HepG2 (cell line): ENCODE measurements around the gene ZNF106.

Source experiments
- EZH2 ChIP-seq: conservative IDR thresholded peaks from 2 replicates; pipeline ENCODE4 v1.6.1; 2012; ENCODE audit warnings: mild to moderate bottlenecking, low read depth, low read length, moderate library complexity
- FOXA3 ChIP-seq: IDR thresholded peaks from 2 replicates; pipeline ENCODE4 v1.6.1; 2016; ENCODE audit warnings: missing genetic modification reagents, missing compliant biosample characterization
- MAFK ChIP-seq, 2 experiments: IDR thresholded peaks in 1 of 2; conservative IDR thresholded peaks in 1 of 2; 2 replicates each; pipeline ENCODE4 v1.6.1; 2011; ENCODE audit warnings: improper control_type of control experiment in 2 of 2, low read length in 2 of 2
- POLR2A ChIP-seq, 2 experiments: IDR thresholded peaks; 2 replicates each; pipeline ENCODE4 v1.6.1; 2011; ENCODE audit warnings: low read depth in 2 of 2, low read length in 2 of 2, mild to moderate bottlenecking in 1 of 2, moderate library complexity in 1 of 2; ENCODE audit not compliant: insufficient read depth in 1 of 2
- SETDB1 ChIP-seq: sonication (generic); formaldehyde crosslinking; IDR thresholded peaks from 2 replicates; pipeline ENCODE4 v1.5.1; 2020; ENCODE audit warnings: missing genetic modification reagents, mild to moderate bottlenecking, borderline replicate concordance
- YY1 ChIP-seq: IDR thresholded peaks from 2 replicates; pipeline ENCODE4 v1.6.1; 2011; ENCODE audit warnings: low read length, low read depth, moderate library complexity, mild to moderate bottlenecking; ENCODE audit not compliant: insufficient read depth, insufficient replicate concordance
- ZFAT ChIP-seq: sonication (generic); formaldehyde crosslinking; conservative IDR thresholded peaks from 2 replicates; pipeline ENCODE4 v1.8.1; 2023; ENCODE audit warnings: missing genetic modification reagents, inconsistent platforms
- ZSCAN30 ChIP-seq: sonication (generic); formaldehyde crosslinking; IDR thresholded peaks from 2 replicates; pipeline ENCODE4 v1.5.0; 2020; ENCODE audit warnings: mild to moderate bottlenecking, missing genetic modification reagents
- TF ChIP-seq, protein P1 (sequence below): sonication (generic); formaldehyde crosslinking; IDR thresholded peaks from 2 replicates; pipeline ENCODE4 v1.5.0; 2020; ENCODE audit warnings: mild to moderate bottlenecking, missing genetic modification reagents, moderate library complexity

DNA sequence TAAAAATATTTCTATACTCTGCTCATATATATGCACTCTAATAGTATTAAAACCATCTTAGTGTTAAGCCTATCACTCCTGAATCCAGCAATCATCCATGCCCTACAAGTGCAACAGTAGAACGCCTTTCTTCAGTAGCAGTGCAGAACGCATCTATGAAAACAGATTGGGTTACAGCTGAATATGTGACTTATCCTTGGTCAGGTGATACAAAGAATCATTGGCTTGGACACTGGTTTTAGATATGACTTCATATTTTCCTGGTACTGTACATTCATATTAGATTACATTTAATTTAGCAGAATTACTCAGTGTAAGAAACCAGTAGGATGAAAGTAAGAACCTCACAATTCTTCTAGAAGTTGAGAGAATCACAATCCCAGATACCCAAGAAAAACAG, 43.3 kb downstream of the ZNF106 start:
- TF ChIP-seq ZFAT (no peak), EZH2 (no peak), SETDB1 (CRISPR knock-in tag) (no peak), MAFK (conservative IDR thresholded peaks at IDR 0.05 in 1 of 2, IDR thresholded peaks at IDR 0.05 in 1 of 2; ENCODE audit: low read length in 2 of 2) (no peak), ZSCAN30 (no peak), FOXA3 (CRISPR knock-in tag) (no peak), YY1 (no peak), POLR2A (IDR thresholded peaks at IDR 0.05; ENCODE audit: insufficient read depth in 1 of 2, low read depth in 2 of 2, low read length in 2 of 2) (no peak)
- TF ChIP-seq, protein P1, sequence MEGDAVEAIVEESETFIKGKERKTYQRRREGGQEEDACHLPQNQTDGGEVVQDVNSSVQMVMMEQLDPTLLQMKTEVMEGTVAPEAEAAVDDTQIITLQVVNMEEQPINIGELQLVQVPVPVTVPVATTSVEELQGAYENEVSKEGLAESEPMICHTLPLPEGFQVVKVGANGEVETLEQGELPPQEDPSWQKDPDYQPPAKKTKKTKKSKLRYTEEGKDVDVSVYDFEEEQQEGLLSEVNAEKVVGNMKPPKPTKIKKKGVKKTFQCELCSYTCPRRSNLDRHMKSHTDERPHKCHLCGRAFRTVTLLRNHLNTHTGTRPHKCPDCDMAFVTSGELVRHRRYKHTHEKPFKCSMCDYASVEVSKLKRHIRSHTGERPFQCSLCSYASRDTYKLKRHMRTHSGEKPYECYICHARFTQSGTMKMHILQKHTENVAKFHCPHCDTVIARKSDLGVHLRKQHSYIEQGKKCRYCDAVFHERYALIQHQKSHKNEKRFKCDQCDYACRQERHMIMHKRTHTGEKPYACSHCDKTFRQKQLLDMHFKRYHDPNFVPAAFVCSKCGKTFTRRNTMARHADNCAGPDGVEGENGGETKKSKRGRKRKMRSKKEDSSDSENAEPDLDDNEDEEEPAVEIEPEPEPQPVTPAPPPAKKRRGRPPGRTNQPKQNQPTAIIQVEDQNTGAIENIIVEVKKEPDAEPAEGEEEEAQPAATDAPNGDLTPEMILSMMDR (CRISPR knock-in tag) = no peak
